Upper lobe of right lung (tissue), 1 donor: ENCODE data around the gene ADAMTS14. TPM values are rescaled to one million over a fixed set of nuclear protein-coding genes. Genes with fewer than 3 reads are reported as not detected.

Source experiments
- ATAC-seq: fragments of 200-7000 bp; cut with Tn5 transposase; one replicate; pipeline ENCODE4 v1.9.1; 2020; ENCODE audit warnings: mild to moderate bottlenecking, moderate library complexity
- DNase-seq: peaks from one replicate; pipeline ENCODE4 v3.0.0-alpha.2; 2020
- H3K27ac ChIP-seq: fragments of 200-600 bp; one replicate; pipeline ENCODE4 v1.8.0; 2022
- H3K27me3 ChIP-seq: fragments of 200-600 bp; one replicate; pipeline ENCODE4 v1.8.0; 2022; ENCODE audit warnings: mild to moderate bottlenecking
- H3K36me3 ChIP-seq: fragments of 200-600 bp; one replicate; pipeline ENCODE4 v1.8.0; 2022
- H3K4me1 ChIP-seq: fragments of 200-600 bp; one replicate; pipeline ENCODE4 v1.8.0; 2022
- H3K4me3 ChIP-seq: fragments of 200-600 bp; one replicate; pipeline ENCODE4 v1.8.0; 2022; ENCODE audit warnings: mild to moderate bottlenecking
- H3K9me3 ChIP-seq: fragments of 200-600 bp; one replicate; pipeline ENCODE4 v1.8.0; 2022
- intact Hi-C: fragments of 100-400 bp; cut with DNase I; formaldehyde crosslinking; loops from one replicate; pipeline ENCODE4 v1.11.0; 2022
- total RNA-seq: library from RNA; stranded (reverse); fragmentation: NEBNext Ultra II Directional; extraction: Animal tissue kit (Norgen Biotek cat#: 25700); gene quantifications from one replicate; pipeline ENCODE4 v1.2.1, GENCODE V29; 2021
- TF ChIP-seq, protein P1 (sequence below): fragments of 200-600 bp; IDR thresholded peaks from one replicate; pipeline ENCODE4 v1.8.0; 2022; ENCODE audit warnings: antibody characterized with exemption
- donor health status: DM: no; HTN: yes; CAD: no; lungs with severe emphysema.

The ADAMTS14 gene
- total RNA-seq, 1 donor from 2014 or later: 0.55 TPM

- Histone ChIP-seq H3K27ac (no peak overlapping the region), H3K9me3 (no peaks in the 10 kb centered on the region), H3K36me3 (no peaks in the 10 kb centered on the region), H3K4me3 (no peak overlapping the region), H3K4me1 (no peaks in the 10 kb centered on the region), H3K27me3 (no peaks in the 10 kb centered on the region)
- ATAC-seq: no peak
- intact Hi-C loops: no loop called here
- TF ChIP-seq, protein P1, sequence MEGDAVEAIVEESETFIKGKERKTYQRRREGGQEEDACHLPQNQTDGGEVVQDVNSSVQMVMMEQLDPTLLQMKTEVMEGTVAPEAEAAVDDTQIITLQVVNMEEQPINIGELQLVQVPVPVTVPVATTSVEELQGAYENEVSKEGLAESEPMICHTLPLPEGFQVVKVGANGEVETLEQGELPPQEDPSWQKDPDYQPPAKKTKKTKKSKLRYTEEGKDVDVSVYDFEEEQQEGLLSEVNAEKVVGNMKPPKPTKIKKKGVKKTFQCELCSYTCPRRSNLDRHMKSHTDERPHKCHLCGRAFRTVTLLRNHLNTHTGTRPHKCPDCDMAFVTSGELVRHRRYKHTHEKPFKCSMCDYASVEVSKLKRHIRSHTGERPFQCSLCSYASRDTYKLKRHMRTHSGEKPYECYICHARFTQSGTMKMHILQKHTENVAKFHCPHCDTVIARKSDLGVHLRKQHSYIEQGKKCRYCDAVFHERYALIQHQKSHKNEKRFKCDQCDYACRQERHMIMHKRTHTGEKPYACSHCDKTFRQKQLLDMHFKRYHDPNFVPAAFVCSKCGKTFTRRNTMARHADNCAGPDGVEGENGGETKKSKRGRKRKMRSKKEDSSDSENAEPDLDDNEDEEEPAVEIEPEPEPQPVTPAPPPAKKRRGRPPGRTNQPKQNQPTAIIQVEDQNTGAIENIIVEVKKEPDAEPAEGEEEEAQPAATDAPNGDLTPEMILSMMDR: no peak
- no peak for DNase-seq
These were observed 108.5 kb downstream of the ADAMTS14 start for GRCh38 chr10:70780772-70781171.

GRCh38 chr10:70781461-70782051, 109.2 kb downstream of the ADAMTS14 start:
- no peak for DNase-seq
- TF ChIP-seq, protein P1: no peak
- no peaks in the 10 kb centered on the region for H3K36me3 ChIP-seq
- no peaks in the 10 kb centered on the region for H3K27me3 ChIP-seq
- no peak overlapping the region for H3K4me3 ChIP-seq
- intact Hi-C loops: no loop called here
- no peak for ATAC-seq
- no peak overlapping the region for H3K27ac ChIP-seq
- no peaks in the 10 kb centered on the region for H3K9me3 ChIP-seq
- no peaks in the 10 kb centered on the region for H3K4me1 ChIP-seq

- no peak for DNase-seq
- Histone ChIP-seq H3K4me1 (no peaks in the 10 kb centered on the region), H3K4me3 (no peak overlapping the region), H3K27me3 (no peaks in the 10 kb centered on the region), H3K9me3 (no peaks in the 10 kb centered on the region), H3K36me3 (no peaks in the 10 kb centered on the region), H3K27ac (no peak overlapping the region)
- intact Hi-C loops: no loop called here
- TF ChIP-seq, protein P1: no peak
- ATAC-seq: no peak
These were observed 109.9 kb downstream of the ADAMTS14 start for GRCh38 chr10:70782086-70782745.

DNA sequence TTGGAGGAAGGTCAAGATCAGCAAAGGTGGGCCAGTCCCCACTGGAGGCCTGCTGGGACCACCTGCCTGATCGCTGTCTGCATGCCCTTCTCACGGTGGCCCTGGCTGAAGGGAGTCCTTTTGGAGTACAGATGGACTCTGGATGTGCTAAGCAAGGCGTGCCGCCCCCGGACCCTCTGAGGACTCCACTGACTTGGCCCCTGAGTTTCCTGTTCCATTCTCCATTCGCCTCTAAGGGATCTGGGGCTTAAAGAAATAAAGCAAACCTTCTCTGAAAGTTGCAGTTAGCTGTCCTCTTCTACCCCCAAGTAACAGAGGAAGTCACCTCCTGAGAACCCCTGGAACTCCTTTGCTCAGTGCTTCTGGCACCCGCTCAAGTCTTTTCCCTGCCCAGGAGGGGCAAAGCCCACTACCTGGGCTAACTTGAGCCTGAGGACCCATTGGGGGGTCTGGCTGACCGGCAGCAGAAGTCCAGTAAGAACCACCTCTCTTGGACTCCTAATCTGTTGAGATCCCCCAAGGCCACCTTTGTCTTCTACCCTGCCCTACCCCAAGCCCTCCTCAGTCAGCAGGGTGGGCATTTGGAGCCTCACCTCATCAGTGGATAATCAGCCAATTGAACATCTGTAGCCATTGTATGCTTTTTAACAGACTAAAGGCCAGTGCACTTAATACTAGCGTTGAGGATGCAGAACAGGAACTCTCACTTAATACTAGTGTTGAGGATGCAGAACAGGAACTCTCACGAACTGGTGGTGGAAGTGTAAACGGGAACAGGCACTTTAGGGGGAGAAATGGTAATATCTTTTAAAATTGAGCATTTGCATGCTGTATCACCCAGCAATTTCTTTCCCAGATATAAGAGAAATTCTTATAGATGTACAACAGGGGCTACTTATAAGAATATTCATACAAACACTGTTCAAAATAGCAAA, 110.7 kb downstream of the ADAMTS14 start:
- Histone ChIP-seq H3K27ac (no peak overlapping the region), H3K36me3 (no peaks in the 10 kb centered on the region), H3K4me3 (no peak overlapping the region), H3K9me3 (no peaks in the 10 kb centered on the region), H3K27me3 (no peaks in the 10 kb centered on the region), H3K4me1 (no peaks in the 10 kb centered on the region)
- ATAC-seq (no peak), DNase-seq (no peak)
- TF ChIP-seq, protein P1: no peak
- intact Hi-C loops: no loop called here

GRCh38 chr10:70784016-70784415, 111.7 kb downstream of the ADAMTS14 start:
- ATAC-seq (no peak), DNase-seq (no peak)
- Histone ChIP-seq H3K4me1 (no peaks in the 10 kb centered on the region), H3K36me3 (no peaks in the 10 kb centered on the region), H3K27ac (no peak overlapping the region), H3K9me3 (no peaks in the 10 kb centered on the region), H3K27me3 (no peaks in the 10 kb centered on the region), H3K4me3 (no peak overlapping the region)
- intact Hi-C loops: no loop called here
- TF ChIP-seq, protein P1: no peak
